ENCODE data around the gene CAPN14.

- TF ChIP-seq POLR2A (IDR thresholded peaks at IDR 0.05; ENCODE audit: low read depth, low read length) = no peak
- TF ChIP-seq POLR2AphosphoS5 (IDR thresholded peaks at IDR 0.05; ENCODE audit: low read depth, low read length) = no peak
- no peak for TF ChIP-seq TAF1 (IDR thresholded peaks at IDR 0.05; ENCODE audit: low read depth, low read length)
Observed at GRCh38 chr2:31200972-31201371, 16.3 kb downstream of the CAPN14 start.

Data from GM12891 (cell line).